ENCODE results near the gene TSR2. TPM values are rescaled to one million over a fixed set of nuclear protein-coding genes. Genes with fewer than 3 reads are reported as not detected.

Gene TSR2
- total RNA-seq, result 21.5 TPM

GRCh38 chrX:54439960-54440871 is at the start of gene TSR2:
Gene TSR2, plus strand, starts transcription at chrX:54440404. Its CDS starts 18 bp downstream, at chrX:54440422.
- peak; percentile 97 for ATAC-seq

GRCh38 chrX:54397113-54397512 is 43.1 kb upstream of the TSR2 start:
- no peak for ATAC-seq

- no peak for ATAC-seq
Measured at GRCh38 chrX:54407266-54407665, 32.9 kb upstream of the TSR2 start.

- ATAC-seq, result no peak
Measured at GRCh38 chrX:54411732-54412131, 28.5 kb upstream of the TSR2 start.

- no peak for ATAC-seq
Measured at GRCh38 chrX:54413753-54414152, 26.5 kb upstream of the TSR2 start.

GRCh38 chrX:54415534-54416350 is 24.5 kb upstream of the TSR2 start:
- ATAC-seq, result no peak

GRCh38 chrX:54416965-54417364 is 23.2 kb upstream of the TSR2 start:
- no peak for ATAC-seq

GRCh38 chrX:54419559-54420302 is 20.5 kb upstream of the TSR2 start:
- no peak for ATAC-seq

- ATAC-seq, result no peak
Measured at GRCh38 chrX:54422168-54422567, 18.0 kb upstream of the TSR2 start.

GRCh38 chrX:54423161-54423888 is 16.9 kb upstream of the TSR2 start:
- ATAC-seq, result no peak

GRCh38 chrX:54427837-54428424 is 12.3 kb upstream of the TSR2 start:
- ATAC-seq, result no peak

GRCh38 chrX:54430519-54430918 is 9.7 kb upstream of the TSR2 start:
- ATAC-seq, result no peak

GRCh38 chrX:54435121-54435520 is 5.1 kb upstream of the TSR2 start:
- no peak for ATAC-seq

- no peak for ATAC-seq
Measured at GRCh38 chrX:54442790-54443189, 2.6 kb downstream of the TSR2 start.

GRCh38 chrX:54444752-54445151 is 4.5 kb downstream of the TSR2 start:
- no peak for ATAC-seq

- no peak for ATAC-seq
Measured at GRCh38 chrX:54446084-54446483, 5.9 kb downstream of the TSR2 start.

- ATAC-seq, result peak; percentile 41
Measured at GRCh38 chrX:54447461-54447860, 7.3 kb downstream of the TSR2 start.

GRCh38 chrX:54449929-54450328 is 9.7 kb downstream of the TSR2 start:
- no peak for ATAC-seq

- no peak for ATAC-seq
Measured at GRCh38 chrX:54452920-54453319, 12.7 kb downstream of the TSR2 start.

GRCh38 chrX:54470054-54470760 is 30.0 kb downstream of the TSR2 start:
- ATAC-seq, result no peak
